NCI-H748 (cell line): ENCODE data around the gene UNC119.

Experiments used
- DNase-seq: peaks from one replicate; lab custom pipeline; 2025; ENCODE audit not compliant: unreplicated experiment; lab: John Stamatoyannopoulos, UW

UNC119 gene

DNA sequence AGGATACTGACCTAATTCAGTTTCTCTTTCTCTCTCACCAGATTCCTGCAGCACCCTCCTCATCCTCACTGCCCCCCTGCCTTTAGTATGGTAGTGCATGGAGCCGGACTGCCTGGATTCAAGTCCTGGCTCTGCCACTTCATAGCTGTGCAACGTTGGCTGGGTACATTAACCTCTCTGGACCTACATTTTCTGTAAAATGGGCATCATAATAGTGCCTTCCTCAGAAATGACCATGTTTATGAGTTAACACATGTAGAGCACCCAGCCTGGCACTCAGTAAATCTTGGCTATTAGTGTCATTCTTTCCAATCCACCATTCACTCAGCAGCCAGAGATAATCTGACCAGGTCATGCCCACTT, 7.3 kb downstream of the UNC119 start:
- no peak for DNase-seq

DNA sequence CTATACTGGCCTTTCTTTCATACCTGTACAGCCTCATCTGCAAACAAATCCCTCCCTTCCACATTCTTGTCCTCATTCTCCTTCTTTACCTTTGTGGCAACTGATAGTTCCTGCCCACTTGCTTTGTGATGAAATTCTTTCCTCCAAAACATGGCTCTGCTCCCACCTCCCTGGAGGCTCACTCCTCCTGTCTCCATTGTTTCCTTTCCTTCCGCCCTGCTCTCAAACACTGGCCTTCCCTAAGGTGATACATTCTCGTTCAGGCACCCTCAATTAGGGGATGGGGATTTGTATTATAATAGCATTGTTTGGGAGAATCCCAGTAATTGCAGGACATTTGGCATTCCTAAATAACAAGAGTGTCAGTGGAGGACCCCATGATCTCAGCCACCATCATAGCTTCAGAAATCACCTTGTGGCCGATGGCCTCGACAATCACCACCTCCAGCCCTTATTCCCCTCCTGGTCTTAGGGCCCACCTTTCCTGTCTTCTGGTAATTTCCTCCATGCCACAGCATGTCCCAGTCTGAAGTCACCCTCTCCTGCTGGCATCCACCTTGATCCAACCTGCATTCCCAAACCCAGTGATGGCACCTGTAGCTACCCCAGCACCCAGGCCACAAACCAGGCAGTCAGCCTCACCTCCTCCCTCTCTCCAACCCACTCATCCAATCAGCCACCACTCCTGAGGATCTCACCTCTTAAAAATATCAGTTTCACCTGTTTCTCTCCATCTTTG, 7.9 kb downstream of the UNC119 start:
- DNase-seq: no peak

- no peak for DNase-seq
Observed at GRCh38 chr17:28541439-28541838, 11.0 kb downstream of the UNC119 start.

DNA sequence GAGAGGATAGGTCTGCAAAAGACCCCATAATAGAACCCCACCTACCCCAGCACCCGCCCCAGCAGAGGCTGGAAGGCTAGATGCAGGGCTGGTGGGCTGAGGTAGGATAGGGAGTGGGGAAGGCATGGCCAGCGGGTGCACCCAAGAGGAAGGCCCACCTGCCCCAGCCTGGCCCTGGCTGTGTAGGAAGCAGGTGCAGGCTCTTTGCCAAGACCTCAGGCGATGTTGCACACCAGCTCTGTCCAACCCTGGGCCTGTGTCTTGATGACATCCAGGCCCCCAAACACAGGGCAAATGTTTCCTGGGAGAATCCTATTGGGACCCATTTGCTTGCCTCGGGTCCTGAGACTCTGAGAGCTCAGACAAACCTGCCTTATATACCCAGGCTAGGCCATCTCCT, 12.2 kb downstream of the UNC119 start:
- no peak for DNase-seq

- DNase-seq: no peak
Observed at GRCh38 chr17:28538296-28538895, 14.0 kb downstream of the UNC119 start.

- no peak for DNase-seq
Observed at GRCh38 chr17:28537219-28537610, 15.2 kb downstream of the UNC119 start.

DNA sequence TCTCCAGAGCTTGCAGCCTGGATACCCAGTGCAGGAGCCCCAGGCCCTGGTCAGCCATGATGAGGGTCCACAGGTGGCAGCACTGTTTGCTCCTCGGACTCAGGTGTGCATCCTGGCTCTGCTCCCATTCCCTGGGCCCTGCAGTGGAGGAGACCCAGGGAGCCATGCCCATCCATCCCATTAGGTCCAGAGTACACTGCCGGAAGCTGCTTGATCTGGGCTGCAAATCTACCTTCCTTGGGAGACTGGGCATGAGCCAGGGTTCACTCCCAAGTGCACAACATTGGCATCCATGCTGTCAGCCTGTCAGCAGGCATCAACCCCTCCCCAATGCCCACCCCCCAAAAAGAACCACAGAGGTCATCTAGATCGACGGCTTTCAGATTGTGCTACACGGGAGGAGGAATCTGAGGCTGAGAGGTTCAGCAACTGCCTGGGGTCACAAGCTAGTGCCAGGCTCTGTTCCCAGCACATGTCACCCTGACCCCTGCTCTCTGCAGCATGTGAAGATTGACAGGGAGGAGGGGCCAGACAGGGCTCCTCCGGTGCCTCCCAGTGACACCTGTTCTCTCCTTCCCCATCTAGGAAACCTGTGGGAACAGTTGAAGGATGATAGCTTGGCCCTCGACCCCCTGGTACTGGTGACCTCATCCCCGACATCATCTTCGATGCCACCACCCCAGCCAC, 15.7 kb downstream of the UNC119 start:
- no peak for DNase-seq

GRCh38 chr17:28534740-28535375, 17.6 kb downstream of the UNC119 start:
- no peak for DNase-seq

GRCh38 chr17:28533091-28533807, 19.2 kb downstream of the UNC119 start:
- DNase-seq: no peak

DNA sequence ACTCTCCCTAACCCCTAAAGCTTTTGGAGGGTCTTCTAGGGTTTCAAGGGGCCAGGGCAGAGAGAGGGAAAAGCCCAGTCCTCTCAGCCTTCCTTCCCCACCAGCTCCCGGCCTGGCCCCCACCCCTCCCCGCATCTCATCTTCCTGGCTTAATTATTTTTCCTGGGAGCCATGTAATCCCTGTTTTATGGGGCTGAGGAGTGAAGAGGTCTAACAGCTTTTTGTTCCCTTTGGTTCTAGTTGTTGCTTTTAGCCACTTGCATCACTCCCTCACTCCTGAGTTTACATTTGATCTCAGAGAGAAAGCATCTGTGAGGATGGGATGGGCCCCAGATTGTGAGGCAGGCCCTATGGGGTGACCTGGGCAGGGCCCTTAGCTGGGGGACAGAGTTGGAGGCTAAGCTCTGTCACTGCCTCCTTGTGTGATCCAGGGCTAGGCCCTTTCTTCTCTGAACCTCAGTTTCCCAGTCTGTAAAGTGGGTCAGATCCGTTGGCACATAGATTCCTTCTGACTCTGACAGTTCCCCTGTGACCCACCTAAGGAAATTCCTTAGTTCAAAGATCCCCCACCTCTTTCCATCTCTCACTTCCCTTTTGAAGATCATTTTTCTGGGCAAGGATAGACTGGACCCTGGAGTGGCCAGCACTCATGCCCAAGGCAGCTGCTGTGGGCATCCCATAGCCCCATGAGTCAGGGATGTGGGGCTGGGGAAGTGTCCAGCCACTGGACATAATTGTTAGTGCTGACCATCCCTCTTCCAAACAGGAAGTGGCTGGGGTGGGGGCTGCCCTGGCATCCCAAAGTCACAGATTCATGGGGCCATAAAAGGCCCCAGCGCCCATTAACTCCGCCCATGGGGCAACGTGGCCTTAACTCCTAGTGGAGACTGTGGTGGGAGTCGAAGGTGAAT, 20.1 kb downstream of the UNC119 start:
- DNase-seq: no peak

- DNase-seq: no peak
Observed at GRCh38 chr17:28530926-28531325, 21.5 kb downstream of the UNC119 start.

DNA sequence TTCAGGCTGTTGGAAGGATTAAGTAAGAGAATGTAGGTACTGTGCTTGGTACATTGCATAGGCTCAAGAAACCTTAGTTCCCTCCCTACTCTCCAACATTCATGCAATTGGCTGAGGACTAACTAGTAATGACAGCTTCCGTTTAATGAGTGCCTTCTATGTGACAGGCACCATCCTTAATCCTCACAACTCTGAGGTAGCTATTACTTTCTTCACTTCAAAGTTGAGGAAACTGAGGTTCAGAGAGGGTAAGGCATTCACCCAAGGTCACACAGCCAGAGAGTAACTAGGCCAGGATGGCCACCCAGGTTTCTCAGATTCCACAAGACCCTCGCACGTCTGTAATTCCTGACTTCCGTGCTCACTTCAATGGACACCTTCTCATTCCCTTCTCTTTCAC, 22.2 kb downstream of the UNC119 start:
- no peak for DNase-seq

DNA sequence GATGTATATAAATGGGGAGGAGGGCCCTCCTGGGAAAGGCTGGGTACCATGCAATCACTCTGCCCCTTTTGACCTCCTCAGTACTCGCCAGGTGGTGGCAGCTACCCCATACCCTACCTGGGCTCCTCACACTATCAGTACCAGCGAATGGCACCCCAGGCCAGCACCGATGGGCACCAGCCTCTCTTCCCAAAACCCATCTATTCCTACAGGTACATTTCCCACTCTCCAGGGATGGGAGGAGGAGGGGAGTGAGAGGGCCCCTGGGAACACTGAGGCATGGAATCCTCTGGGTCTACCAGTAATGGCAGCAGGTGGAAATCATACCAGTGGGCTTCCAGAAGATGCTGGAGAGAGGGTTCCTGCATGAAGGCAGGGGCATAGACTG, 23.4 kb downstream of the UNC119 start:
- DNase-seq: no peak

GRCh38 chr17:28528327-28529012, 24.0 kb downstream of the UNC119 start:
- peak; percentile 16 for DNase-seq

DNA sequence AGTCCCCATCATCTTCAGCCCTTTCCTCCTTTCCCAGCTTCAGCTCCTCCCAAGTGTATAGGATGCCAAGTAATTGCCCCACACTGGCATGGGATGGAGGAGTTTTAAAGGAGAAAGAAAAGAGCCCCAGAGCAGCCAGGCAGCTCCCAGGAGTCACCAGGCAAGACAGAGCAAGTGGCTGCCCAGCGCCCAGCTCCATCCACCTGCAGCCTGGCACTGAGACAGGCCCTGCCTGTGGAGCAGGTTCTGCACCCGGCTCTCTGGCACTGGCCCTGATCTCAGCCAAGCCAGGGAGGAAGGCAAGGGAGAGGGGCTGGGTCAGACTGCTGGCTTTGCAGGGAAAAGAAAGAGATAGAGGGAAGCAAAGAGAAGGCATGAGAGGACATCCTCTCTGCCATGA, 24.6 kb downstream of the UNC119 start:
- no peak for DNase-seq

DNA sequence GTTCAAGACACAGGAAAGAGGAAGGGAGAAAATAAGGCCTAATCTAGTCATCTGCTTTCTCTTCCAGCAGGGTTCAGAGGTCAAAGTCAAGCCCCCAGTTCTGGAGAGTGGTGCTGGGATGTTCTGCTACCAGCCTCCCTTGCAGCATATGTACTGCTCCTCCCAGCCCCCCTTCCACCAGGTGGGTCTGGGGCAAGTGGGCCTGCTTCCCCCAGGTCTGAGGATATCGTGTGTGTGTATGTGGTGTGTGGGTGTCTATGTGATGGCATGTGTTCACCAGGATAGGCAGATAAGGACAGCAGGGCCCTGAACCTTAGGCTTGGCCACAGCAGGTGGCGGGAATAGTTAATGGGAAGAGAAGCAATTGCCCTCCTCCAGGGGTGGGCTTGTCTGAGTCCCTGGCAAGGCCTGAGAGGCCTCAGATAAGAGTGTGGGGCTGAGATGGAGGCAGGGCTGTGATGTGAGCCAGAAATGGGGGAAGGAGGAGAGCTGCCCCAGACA, 25.2 kb downstream of the UNC119 start:
- DNase-seq: no peak

DNA sequence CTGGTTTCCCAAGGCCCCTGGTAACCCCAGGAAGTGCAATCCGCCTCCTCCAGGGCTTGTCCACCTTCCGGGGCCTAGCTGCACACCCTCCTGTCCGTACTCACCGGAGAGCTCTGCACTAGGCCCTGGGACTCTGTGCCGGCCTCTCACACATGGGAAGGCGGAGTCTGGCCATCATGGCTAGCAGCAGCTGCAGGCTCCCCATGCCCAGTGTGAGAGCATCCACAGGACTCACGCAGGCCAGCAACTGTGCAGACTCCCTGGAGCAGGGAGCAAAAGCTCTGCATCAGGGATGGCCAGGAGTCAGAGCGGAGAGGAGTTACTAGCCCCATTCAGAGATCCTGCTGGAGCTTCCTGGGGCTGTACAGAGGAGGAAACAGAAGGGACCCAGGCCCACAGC, 26.0 kb downstream of the UNC119 start:
- DNase-seq: no peak

DNA sequence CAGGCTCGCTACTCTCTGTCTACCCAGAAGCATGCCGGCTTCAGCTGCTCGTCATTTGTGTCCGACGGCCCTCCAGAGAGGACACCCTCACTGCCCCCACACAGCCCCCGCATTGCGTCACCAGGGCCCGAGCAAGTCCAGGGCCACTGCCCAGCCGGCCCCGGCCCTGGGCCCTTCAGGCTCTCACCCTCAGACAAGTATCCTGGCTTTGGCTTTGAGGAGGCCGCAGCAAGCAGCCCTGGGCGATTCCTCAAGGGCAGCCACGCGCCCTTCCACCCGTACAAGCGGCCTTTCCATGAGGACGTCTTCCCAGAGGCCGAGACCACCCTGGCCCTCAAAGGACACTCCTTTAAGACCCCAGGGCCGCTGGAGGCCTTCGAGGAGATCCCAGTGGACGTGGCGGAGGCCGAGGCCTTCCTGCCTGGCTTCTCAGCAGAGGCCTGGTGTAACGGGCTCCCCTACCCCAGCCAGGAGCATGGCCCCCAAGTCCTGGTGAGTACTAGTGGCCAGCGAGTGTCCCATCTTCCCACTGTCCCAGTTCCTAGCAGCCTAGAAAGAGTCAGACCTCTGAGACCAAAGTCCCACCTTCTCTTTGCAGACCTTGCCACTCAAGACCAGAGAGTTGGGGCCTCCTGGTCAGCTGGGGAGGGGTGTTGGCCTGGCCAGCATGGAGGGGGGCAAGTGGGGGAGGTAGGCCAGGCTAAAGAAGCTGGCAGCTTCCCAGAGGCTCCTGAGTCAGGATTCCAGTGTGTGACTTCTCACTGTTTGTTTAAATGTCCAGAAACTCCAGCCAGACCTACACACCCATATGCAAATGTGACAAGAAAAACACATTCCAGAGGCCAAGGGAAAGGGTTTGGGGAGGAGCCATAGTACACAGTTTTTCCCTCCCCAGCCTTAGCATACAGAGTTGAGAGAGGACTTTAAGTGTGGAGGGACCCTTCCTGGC, 27.7 kb downstream of the UNC119 start:
- DNase-seq: no peak
